ENCODE measurements around the gene TMEM33. TPM values are rescaled to one million over a fixed set of nuclear protein-coding genes. Genes with fewer than 3 reads are reported as not detected.

TMEM33 gene
- polyA plus RNA-seq, 1 of the 3 experiments (the other 2 are of a cell fraction) = 31.2 TPM

DNA sequence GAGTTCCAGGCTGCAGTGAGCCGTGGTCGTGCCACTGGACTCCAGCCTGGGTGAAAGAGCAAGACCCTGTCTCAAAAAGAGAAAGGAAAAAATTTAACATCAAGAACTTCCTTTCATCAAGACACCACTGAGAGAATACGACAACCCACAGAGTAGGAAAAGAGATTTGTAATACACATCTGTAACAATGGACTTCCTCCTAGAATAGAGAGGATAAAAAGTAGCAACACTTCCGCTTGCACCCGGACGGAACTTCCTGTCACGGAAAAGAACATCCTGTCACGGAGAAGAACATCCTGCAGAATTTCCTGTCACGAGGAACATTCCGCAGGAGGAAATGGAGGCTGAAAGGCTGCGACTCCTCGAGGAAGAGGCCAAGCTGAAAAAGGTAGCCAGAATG lies 46.2 kb downstream of the TMEM33 start, which contains the start of gene DCAF4L1 (continued):
- TF ChIP-seq, protein P1, sequence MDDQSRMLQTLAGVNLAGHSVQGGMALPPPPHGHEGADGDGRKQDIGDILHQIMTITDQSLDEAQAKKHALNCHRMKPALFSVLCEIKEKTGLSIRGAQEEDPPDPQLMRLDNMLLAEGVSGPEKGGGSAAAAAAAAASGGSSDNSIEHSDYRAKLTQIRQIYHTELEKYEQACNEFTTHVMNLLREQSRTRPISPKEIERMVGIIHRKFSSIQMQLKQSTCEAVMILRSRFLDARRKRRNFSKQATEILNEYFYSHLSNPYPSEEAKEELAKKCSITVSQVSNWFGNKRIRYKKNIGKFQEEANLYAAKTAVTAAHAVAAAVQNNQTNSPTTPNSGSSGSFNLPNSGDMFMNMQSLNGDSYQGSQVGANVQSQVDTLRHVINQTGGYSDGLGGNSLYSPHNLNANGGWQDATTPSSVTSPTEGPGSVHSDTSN (IDR thresholded peaks at IDR 0.05) = no peak
- no peak for TF ChIP-seq SIN3A (IDR thresholded peaks at IDR 0.05; ENCODE audit: borderline replicate concordance, low read depth, low read length)
- TF ChIP-seq, protein P2, sequence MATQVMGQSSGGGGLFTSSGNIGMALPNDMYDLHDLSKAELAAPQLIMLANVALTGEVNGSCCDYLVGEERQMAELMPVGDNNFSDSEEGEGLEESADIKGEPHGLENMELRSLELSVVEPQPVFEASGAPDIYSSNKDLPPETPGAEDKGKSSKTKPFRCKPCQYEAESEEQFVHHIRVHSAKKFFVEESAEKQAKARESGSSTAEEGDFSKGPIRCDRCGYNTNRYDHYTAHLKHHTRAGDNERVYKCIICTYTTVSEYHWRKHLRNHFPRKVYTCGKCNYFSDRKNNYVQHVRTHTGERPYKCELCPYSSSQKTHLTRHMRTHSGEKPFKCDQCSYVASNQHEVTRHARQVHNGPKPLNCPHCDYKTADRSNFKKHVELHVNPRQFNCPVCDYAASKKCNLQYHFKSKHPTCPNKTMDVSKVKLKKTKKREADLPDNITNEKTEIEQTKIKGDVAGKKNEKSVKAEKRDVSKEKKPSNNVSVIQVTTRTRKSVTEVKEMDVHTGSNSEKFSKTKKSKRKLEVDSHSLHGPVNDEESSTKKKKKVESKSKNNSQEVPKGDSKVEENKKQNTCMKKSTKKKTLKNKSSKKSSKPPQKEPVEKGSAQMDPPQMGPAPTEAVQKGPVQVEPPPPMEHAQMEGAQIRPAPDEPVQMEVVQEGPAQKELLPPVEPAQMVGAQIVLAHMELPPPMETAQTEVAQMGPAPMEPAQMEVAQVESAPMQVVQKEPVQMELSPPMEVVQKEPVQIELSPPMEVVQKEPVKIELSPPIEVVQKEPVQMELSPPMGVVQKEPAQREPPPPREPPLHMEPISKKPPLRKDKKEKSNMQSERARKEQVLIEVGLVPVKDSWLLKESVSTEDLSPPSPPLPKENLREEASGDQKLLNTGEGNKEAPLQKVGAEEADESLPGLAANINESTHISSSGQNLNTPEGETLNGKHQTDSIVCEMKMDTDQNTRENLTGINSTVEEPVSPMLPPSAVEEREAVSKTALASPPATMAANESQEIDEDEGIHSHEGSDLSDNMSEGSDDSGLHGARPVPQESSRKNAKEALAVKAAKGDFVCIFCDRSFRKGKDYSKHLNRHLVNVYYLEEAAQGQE (IDR thresholded peaks at IDR 0.05; ENCODE audit: low read depth, low read length) = no peak
- no peak for TF ChIP-seq EZH2phosphoT487 (IDR thresholded peaks at IDR 0.05; ENCODE audit: borderline replicate concordance, low read depth)
- TF ChIP-seq CHD2 (IDR thresholded peaks at IDR 0.05; ENCODE audit: low read length, partially characterized antibody) = no peak
- no peak for TF ChIP-seq RXRA (IDR thresholded peaks at IDR 0.05; ENCODE audit: borderline replicate concordance, low read depth)
- TF ChIP-seq MXI1 (IDR thresholded peaks at IDR 0.05; ENCODE audit: low read depth, low read length) = no peak

DNA sequence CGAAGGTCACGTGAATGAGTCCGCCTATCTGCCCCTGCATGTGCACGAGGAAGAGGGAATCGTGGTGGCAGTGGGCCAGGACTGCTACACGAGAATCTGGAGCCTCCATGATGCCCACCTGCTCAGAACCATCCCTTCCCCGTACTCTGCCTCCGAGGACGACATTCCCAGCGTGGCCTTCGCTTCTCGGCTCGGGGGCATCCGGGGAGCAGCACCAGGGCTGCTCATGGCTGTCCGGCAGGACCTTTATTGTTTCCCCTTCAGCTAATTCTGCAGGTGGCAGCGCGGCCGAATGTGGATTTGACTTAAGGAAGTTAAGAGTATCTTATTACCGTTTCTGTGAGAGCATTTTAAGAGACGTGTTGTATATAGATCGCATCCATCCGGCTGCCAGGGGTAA lies 47.5 kb downstream of the TMEM33 start:
- no peaks in the 10 kb centered on the region for H3K79me2 ChIP-seq (ENCODE audit: insufficient read depth)
- H3F3A ChIP-seq (replicated peaks; ENCODE audit: insufficient read depth) = no peaks in the 10 kb centered on the region
- H3K27me3 ChIP-seq (ENCODE audit: insufficient read depth) = no peaks in the 10 kb centered on the region
- H3K9ac ChIP-seq = no peak overlapping the region
- no peak for DNase-seq
- H3K9me3 ChIP-seq = no peaks in the 10 kb centered on the region
- TF ChIP-seq, protein P3, sequence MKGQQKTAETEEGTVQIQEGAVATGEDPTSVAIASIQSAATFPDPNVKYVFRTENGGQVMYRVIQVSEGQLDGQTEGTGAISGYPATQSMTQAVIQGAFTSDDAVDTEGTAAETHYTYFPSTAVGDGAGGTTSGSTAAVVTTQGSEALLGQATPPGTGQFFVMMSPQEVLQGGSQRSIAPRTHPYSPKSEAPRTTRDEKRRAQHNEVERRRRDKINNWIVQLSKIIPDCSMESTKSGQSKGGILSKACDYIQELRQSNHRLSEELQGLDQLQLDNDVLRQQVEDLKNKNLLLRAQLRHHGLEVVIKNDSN (IDR thresholded peaks at IDR 0.05; ENCODE audit: borderline replicate concordance, low read depth) = no peak
- no peak for TF ChIP-seq MXI1 (IDR thresholded peaks at IDR 0.05; ENCODE audit: low read depth, low read length)
- TF ChIP-seq YY1 (IDR thresholded peaks at IDR 0.05; ENCODE audit: low read depth) = no peak
- no peak for TF ChIP-seq POLR2AphosphoS5 (IDR thresholded peaks at IDR 0.05; ENCODE audit: low read depth, low read length)
- TF ChIP-seq, protein P4, sequence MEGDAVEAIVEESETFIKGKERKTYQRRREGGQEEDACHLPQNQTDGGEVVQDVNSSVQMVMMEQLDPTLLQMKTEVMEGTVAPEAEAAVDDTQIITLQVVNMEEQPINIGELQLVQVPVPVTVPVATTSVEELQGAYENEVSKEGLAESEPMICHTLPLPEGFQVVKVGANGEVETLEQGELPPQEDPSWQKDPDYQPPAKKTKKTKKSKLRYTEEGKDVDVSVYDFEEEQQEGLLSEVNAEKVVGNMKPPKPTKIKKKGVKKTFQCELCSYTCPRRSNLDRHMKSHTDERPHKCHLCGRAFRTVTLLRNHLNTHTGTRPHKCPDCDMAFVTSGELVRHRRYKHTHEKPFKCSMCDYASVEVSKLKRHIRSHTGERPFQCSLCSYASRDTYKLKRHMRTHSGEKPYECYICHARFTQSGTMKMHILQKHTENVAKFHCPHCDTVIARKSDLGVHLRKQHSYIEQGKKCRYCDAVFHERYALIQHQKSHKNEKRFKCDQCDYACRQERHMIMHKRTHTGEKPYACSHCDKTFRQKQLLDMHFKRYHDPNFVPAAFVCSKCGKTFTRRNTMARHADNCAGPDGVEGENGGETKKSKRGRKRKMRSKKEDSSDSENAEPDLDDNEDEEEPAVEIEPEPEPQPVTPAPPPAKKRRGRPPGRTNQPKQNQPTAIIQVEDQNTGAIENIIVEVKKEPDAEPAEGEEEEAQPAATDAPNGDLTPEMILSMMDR (IDR thresholded peaks at IDR 0.05) = no peak
- TF ChIP-seq, protein P5, sequence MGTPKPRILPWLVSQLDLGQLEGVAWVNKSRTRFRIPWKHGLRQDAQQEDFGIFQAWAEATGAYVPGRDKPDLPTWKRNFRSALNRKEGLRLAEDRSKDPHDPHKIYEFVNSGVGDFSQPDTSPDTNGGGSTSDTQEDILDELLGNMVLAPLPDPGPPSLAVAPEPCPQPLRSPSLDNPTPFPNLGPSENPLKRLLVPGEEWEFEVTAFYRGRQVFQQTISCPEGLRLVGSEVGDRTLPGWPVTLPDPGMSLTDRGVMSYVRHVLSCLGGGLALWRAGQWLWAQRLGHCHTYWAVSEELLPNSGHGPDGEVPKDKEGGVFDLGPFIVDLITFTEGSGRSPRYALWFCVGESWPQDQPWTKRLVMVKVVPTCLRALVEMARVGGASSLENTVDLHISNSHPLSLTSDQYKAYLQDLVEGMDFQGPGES (IDR thresholded peaks at IDR 0.05; ENCODE audit: low read depth, low read length) = no peak
- no peak for TF ChIP-seq RCOR1 (IDR thresholded peaks at IDR 0.05; ENCODE audit: low read length)
- no peak for TF ChIP-seq RFX5 (IDR thresholded peaks at IDR 0.05; ENCODE audit: low read length)
- TF ChIP-seq RAD21 (IDR thresholded peaks at IDR 0.05; ENCODE audit: low read length) = no peak
- TF ChIP-seq, protein P6, sequence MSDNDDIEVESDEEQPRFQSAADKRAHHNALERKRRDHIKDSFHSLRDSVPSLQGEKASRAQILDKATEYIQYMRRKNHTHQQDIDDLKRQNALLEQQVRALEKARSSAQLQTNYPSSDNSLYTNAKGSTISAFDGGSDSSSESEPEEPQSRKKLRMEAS (IDR thresholded peaks at IDR 0.05; ENCODE audit: low read depth) = no peak
- no peak for TF ChIP-seq GATA2 (CRISPR knock-in tag; IDR thresholded peaks at IDR 0.05)
- TF ChIP-seq CHD2 (IDR thresholded peaks at IDR 0.05; ENCODE audit: low read length, partially characterized antibody) = no peak
- TF ChIP-seq FOXJ3 (CRISPR knock-in tag; IDR thresholded peaks at IDR 0.05) = no peak
- no peak for TF ChIP-seq ELF1 (IDR thresholded peaks at IDR 0.05)
- TF ChIP-seq, protein P1 (IDR thresholded peaks at IDR 0.05) = no peak
- no peak for TF ChIP-seq SMC3 (IDR thresholded peaks at IDR 0.05; ENCODE audit: low read depth, low read length)
- no peak for TF ChIP-seq RXRA (IDR thresholded peaks at IDR 0.05; ENCODE audit: borderline replicate concordance, low read depth)
- H3K27ac ChIP-seq (ENCODE audit: low read depth in 2 of 2, low read length in 1 of 2) = no peak overlapping the region
- POLR2A ChIA-PET = no interaction called here
- 81% methylated on average over 14 of the region's 22 CpGs for WGBS (ENCODE audit: low lambda C conversion rate)
- no peak overlapping the region for H3K4me2 ChIP-seq
- H4K20me1 ChIP-seq (ENCODE audit: insufficient read depth) = no peaks in the 10 kb centered on the region
- H3K4me3 ChIP-seq (ENCODE audit: low read depth in 2 of 2, low read length in 1 of 2) = no peak overlapping the region
- no peaks in the 10 kb centered on the region for H3K9me2 ChIP-seq
- H3K36me3 ChIP-seq (replicated peaks in 1 of 2; ENCODE audit: control insufficient read depth in 1 of 2, insufficient read depth in 2 of 2, low read length in 1 of 2) = no peaks in the 10 kb centered on the region
- CTCF ChIA-PET = no interaction called here
- H3K4me1 ChIP-seq (ENCODE audit: control insufficient read depth in 1 of 2, insufficient read depth in 2 of 2, low read depth in 1 of 2, low read length in 1 of 2) = no peaks in the 10 kb centered on the region
- no peak overlapping the region for H2AFZ ChIP-seq (ENCODE audit: low read depth)
